ENCODE data around the gene AXDND1.
"Not testable (repeated sequence)": the region's sequence is repeated elsewhere in the genome, so short reads cannot be mapped to it uniquely, and the experiment has no call there.

AXDND1 gene

DNA sequence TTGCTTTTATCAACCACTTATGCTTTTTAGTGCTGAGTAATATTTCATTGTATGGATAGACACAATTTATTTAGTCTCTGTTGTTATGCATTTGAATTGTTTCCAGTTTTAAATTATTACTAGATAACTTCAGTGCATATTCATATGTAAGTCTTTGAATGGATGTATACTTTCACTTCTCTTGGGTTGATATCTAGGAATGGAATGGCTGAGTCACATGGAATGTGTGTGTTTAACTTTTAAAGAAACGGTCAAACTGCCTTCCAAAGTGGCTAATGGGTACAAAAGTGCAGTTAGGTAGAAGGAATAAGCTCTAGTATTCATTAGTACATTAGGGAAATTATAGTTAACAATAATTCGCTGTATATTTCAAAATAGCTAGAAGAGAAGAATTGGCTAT lies 127.6 kb downstream of the AXDND1 start:
- in situ Hi-C loops (cut with HindIII; ENCODE audit: low sequenced_read_pairs), result no loop called here
- DNase-seq (ENCODE audit: low read depth), result no peak
- no peak overlapping the region for H3K4me3 ChIP-seq (ENCODE audit: low read depth, low read length)
- TF ChIP-seq, protein P1, sequence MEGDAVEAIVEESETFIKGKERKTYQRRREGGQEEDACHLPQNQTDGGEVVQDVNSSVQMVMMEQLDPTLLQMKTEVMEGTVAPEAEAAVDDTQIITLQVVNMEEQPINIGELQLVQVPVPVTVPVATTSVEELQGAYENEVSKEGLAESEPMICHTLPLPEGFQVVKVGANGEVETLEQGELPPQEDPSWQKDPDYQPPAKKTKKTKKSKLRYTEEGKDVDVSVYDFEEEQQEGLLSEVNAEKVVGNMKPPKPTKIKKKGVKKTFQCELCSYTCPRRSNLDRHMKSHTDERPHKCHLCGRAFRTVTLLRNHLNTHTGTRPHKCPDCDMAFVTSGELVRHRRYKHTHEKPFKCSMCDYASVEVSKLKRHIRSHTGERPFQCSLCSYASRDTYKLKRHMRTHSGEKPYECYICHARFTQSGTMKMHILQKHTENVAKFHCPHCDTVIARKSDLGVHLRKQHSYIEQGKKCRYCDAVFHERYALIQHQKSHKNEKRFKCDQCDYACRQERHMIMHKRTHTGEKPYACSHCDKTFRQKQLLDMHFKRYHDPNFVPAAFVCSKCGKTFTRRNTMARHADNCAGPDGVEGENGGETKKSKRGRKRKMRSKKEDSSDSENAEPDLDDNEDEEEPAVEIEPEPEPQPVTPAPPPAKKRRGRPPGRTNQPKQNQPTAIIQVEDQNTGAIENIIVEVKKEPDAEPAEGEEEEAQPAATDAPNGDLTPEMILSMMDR (IDR thresholded peaks at IDR 0.05; ENCODE audit: low read depth, low read length, missing control alignments), result no peak

- TF ChIP-seq, protein P1 (IDR thresholded peaks at IDR 0.05; ENCODE audit: low read depth, low read length, missing control alignments), result no peak
- no peak overlapping the region for H3K4me3 ChIP-seq (ENCODE audit: low read depth, low read length)
- in situ Hi-C loops (cut with HindIII; ENCODE audit: low sequenced_read_pairs), result no loop called here
- DNase-seq (ENCODE audit: low read depth), result no peak
Observed at GRCh38 chr1:179506199-179506598, 140.4 kb downstream of the AXDND1 start.

- TF ChIP-seq, protein P1 (IDR thresholded peaks at IDR 0.05; ENCODE audit: low read depth, low read length, missing control alignments), result no peak
- no peak overlapping the region for H3K4me3 ChIP-seq (ENCODE audit: low read depth, low read length)
- in situ Hi-C loops (cut with HindIII; ENCODE audit: low sequenced_read_pairs), result no loop called here
- no peak for DNase-seq (ENCODE audit: low read depth)
Observed at GRCh38 chr1:179509384-179509783, 143.6 kb downstream of the AXDND1 start.

GRCh38 chr1:179510038-179510437 lies 144.3 kb downstream of the AXDND1 start:
- H3K4me3 ChIP-seq (ENCODE audit: low read depth, low read length), result no peak overlapping the region
- TF ChIP-seq, protein P1 (IDR thresholded peaks at IDR 0.05; ENCODE audit: low read depth, low read length, missing control alignments), result no peak
- DNase-seq (ENCODE audit: low read depth), result no peak
- in situ Hi-C loops (cut with HindIII; ENCODE audit: low sequenced_read_pairs), result no loop called here

GRCh38 chr1:179516976-179517705 lies 151.4 kb downstream of the AXDND1 start:
- TF ChIP-seq, protein P1 (IDR thresholded peaks at IDR 0.05; ENCODE audit: low read depth, low read length, missing control alignments), result no peak
- no peak overlapping the region for H3K4me3 ChIP-seq (ENCODE audit: low read depth, low read length)
- in situ Hi-C loops (cut with HindIII; ENCODE audit: low sequenced_read_pairs), result no loop called here
- no peak for DNase-seq (ENCODE audit: low read depth)

GRCh38 chr1:179518544-179518943 lies 152.8 kb downstream of the AXDND1 start:
- in situ Hi-C loops (cut with HindIII; ENCODE audit: low sequenced_read_pairs); H3K4me3 ChIP-seq (ENCODE audit: low read depth, low read length); DNase-seq (ENCODE audit: low read depth): not testable (repeated sequence)

DNA sequence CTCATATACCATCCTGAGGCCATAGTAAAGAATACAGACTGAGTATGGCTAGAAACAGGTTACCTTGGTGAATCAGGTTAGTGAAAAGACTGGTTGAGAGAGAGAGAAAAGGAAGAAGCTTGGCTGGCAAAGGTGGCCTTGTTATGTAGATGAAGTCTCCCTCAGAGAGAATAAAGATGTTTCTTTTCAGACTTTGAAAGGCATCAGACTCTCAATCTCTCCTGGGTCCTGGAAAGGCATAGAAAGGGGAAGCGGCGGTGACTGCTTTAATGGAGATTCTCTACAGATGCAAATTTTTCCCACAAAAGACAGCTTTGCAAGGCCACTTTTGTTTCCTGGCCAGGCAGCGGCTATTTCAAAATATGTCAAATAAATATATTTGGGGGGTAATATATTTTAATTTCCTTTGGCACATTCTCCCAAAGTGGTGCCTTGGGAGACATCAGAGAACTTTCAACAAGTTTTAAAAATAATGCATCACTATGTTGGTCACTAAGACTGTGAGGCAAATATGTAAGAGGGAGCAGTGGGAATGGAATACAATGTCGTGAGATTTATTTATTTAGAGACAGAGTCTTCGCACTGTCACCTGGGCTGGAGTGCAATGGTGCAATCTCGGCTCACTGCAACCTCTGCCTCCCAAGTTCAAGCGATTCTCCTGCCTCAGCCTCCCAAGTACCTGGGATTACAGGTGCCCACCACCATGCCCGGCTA lies 163.9 kb downstream of the AXDND1 start:
- TF ChIP-seq, protein P1 (IDR thresholded peaks at IDR 0.05; ENCODE audit: low read depth, low read length, missing control alignments), result no peak
- no peak for DNase-seq (ENCODE audit: low read depth)
- in situ Hi-C loops (cut with HindIII; ENCODE audit: low sequenced_read_pairs), result no loop called here
- no peak overlapping the region for H3K4me3 ChIP-seq (ENCODE audit: low read depth, low read length)

Measured in astrocyte of the cerebellum (primary cell).